Muscle layer of colon (tissue), 2 donors: ENCODE results near the gene PPP6C.
"Not testable (repeated sequence)": the region's sequence is repeated elsewhere in the genome, so short reads cannot be mapped to it uniquely, and the experiment has no call there.

Experiments
- H3K27ac ChIP-seq: one replicate; pipeline ENCODE4 v1.7.0; 2013; ENCODE audit warnings: low read depth, mild to moderate bottlenecking, low read length, moderate library complexity
- H3K27me3 ChIP-seq, 2 donors: one replicate each; pipeline ENCODE4 v1.7.0; 2013; ENCODE audit warnings: low read length in 2 of 2, mild to moderate bottlenecking in 2 of 2; ENCODE audit not compliant: insufficient read depth in 2 of 2, control insufficient read depth in 1 of 2
- H3K36me3 ChIP-seq: one replicate; pipeline ENCODE4 v1.7.0; 2013; ENCODE audit warnings: mild to moderate bottlenecking, low read length; ENCODE audit not compliant: insufficient read depth
- H3K4me1 ChIP-seq: one replicate; pipeline ENCODE4 v1.7.0; 2013; ENCODE audit warnings: mild to moderate bottlenecking, low read length; ENCODE audit not compliant: insufficient read depth
- H3K4me3 ChIP-seq, 2 donors: one replicate each; pipeline ENCODE4 v1.7.0; 2013; ENCODE audit warnings: low read length in 2 of 2, low read depth in 1 of 2, mild to moderate bottlenecking in 1 of 2, moderate library complexity in 1 of 2
- H3K9ac ChIP-seq: one replicate; pipeline ENCODE4 v1.7.0; 2013; ENCODE audit warnings: low read length
- H3K9me3 ChIP-seq: one replicate; pipeline ENCODE4 v1.7.0; 2013; ENCODE audit warnings: mild to moderate bottlenecking, low read length
- donor health status: abdominal sarcoma.
- donor health status: Adenocarcinoma of cecum.

Gene PPP6C

DNA sequence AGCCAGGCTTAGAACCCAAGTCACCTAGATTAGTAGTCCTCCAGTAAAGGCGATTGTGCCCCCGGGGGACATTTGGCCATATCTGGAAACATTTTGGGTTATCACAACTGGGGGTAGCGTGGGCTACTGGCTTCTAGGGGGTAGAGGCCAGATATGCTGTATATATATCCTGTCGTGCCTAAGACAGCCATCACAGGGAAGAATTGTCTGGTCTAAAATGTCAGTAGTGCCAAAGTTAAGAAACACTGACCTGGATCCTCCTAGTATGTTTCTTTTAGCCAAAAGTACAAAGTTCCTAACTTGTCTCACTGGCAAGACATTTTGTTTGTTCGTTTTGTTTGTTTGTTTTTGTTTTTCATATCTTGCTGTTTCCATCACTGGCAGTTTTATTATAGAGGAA is 24.6 kb upstream of the PPP6C start:
- peaks cover 21% of the 10 kb centered on the region for H3K36me3 ChIP-seq
- no peaks in the 10 kb centered on the region for H3K4me1 ChIP-seq
- H3K27me3 ChIP-seq = no peaks in the 10 kb centered on the region
- H3K9ac ChIP-seq = no peak overlapping the region
- no peak overlapping the region for H3K4me3 ChIP-seq
- H3K27ac ChIP-seq = no peak overlapping the region
- H3K9me3 ChIP-seq = no peaks in the 10 kb centered on the region

DNA sequence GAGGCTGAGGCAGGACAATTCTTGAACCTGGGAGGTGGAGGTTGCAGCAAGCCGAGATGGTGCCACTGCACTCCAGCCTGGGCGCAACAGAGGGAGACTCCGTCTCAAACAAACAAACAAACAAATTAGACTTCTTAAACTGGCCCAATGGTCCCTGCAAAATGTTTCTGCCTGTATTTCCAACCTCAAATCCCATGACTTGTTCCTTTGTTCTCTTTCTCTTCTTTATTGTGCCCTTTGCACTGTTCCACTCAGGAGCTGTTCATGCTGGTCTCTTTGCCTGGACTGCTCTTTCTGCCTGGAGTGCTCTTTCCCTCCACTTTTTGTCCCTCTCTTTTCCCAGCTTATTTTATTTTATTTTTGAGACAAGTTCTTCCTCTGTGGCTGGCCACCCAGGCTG is 14.9 kb upstream of the PPP6C start:
- H3K9ac ChIP-seq = no peak overlapping the region
- H3K4me1 ChIP-seq = peaks cover 7% of the 10 kb centered on the region
- no peaks in the 10 kb centered on the region for H3K27me3 ChIP-seq
- H3K27ac ChIP-seq = no peak overlapping the region
- no peaks in the 10 kb centered on the region for H3K9me3 ChIP-seq
- H3K36me3 ChIP-seq = peaks cover 43% of the 10 kb centered on the region
- H3K4me3 ChIP-seq = no peak overlapping the region

DNA sequence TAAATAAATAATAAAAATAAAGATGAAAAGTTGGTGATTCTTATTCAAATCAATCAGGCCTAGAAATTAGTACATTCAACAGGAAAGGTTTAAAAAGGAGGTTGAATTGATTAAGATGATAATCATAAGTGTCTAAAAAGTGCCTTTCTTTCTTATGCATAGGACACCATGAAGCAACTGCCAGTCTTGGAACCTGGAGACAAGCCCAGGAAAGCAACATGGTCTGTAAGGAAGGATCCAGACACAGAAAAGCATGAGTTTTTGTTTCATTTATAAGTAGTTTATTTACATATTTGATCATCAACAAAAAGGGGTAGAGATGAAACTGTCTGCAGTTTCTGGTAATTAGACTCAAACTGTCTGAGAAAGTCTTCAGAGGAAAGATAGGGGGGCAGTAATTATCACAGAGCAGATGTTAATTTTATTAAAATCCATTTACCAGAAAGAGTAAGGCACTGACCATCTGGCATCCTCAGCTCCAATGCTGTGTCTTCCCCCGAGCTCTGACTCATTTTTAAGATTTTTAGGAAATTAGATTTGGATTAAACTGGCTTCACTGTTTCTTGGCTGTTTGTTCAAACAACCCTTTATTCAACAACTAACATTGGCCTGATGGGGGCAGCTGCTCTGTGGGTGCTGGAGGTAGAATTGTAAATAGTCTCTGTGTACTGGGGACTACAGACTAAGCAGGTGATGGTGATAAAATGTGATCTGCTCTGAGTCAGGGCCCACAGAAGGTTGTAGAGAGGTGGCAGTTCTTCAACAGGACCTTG is 13.4 kb upstream of the PPP6C start:
- no peaks in the 10 kb centered on the region for H3K9me3 ChIP-seq
- H3K27me3 ChIP-seq = no peaks in the 10 kb centered on the region
- H3K4me1 ChIP-seq = peaks cover 7% of the 10 kb centered on the region
- peaks cover 37% of the 10 kb centered on the region for H3K36me3 ChIP-seq
- H3K4me3 ChIP-seq = no peak overlapping the region
- H3K27ac ChIP-seq = no peak overlapping the region
- H3K9ac ChIP-seq = no peak overlapping the region

DNA sequence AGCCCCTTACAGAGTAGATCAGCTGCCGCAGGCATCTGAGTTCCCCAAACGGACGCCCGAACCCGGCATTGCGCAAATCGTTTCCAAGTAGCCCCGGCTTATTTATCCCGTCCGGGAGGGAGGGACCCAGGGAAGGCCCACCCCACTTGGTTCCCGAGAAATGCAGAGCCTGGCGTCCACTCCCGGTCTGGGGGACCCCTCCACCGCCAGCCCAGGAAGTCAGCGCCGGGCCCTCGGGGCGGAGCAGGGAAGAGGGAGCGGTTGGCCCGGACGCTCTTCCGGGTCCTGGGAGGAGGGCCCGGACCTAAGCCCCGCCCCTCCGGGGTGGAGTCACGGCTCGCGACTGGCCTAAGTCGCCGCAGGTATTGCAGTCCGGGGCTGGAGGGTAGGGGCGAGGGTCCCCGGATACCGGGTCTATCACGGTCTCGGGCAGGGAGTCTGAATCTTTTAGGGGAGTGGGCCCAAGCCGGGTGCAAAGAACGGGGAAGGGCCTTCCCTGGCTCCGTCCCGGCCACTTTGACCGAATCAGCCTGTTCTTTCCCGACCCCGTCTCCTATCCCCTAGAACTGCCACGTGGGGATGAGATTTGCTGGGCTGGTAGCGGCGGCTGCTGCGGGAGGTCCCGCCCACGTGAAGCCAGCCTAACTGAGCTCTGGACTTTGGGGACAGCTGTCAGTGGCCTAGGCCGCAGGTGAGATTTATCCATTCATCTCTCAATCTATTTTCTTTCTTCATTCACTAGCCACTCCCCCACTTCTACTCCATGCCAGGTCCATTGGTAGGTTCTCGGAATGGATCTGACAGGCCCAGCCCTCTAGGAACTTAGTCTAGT is 10.8 kb upstream of the PPP6C start, which contains the start of gene RABEPK:
Gene RABEPK (plus strand): TSS at position 327 of the 832 bp plus-strand sequence. CDS start 2,472 bp downstream, outside the sequence.
- Histone ChIP-seq H3K9ac (no peak within 1 kb of the TSS), H3K4me1 (peaks cover 7% of the 10 kb centered on the region)

DNA sequence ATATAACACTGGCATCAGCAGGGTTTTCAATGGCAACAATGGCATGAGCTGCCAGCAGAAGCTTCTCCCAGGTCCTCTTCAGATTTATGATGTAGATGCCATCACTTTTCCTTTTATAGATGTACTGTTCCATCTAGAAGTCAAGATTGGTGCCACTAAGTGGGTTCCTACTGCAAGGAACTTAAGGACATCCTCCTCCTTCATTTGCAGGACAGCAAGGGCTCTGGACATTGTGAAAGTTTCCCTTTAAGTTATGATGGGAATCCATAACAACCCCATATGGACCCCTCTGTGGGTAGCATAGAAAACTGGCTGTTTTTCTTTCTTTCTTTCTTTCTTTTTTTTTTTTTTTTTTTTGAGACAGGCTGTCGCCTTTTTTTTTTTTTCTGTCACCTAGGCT is 6.0 kb upstream of the PPP6C start:
- not testable (repeated sequence) for H3K9me3 ChIP-seq, H3K27ac ChIP-seq, H3K9ac ChIP-seq, H3K4me3 ChIP-seq, H3K36me3 ChIP-seq, H3K4me1 ChIP-seq, H3K27me3 ChIP-seq

More for the DNA sequence above, 10.8 kb upstream of the PPP6C start, which contains the start of gene RABEPK:
- Histone ChIP-seq H3K27me3 (no peaks in the 10 kb centered on the region), H3K9me3 (no peaks in the 10 kb centered on the region), H3K4me3 (peak within 1 kb of the TSS; percentile 69 to 93), H3K36me3 (peaks cover 16% of the 10 kb centered on the region), H3K27ac (peak within 1 kb of the TSS; percentile 97)

DNA sequence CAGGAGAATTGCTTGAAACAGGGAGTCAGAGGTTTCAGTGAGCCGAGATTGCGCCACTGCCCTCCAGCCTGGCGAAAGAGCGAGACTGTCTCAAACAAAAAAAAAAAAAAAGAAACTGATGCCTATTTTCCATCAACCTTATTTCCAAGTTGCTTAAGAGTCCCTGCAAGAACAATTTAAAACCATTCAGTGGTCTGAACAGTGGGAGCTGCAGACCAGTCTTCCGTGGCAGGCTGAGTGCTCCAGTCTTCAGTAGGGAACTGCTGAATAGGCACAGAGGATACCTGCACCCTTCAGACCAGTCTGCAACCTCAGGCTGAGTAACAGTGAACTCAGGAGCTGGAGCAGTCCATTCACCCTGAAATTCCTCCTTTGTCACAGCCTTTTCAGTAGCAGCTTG is 4.9 kb upstream of the PPP6C start:
- H3K4me3 ChIP-seq, H3K9me3 ChIP-seq, H3K27me3 ChIP-seq, H3K27ac ChIP-seq, H3K9ac ChIP-seq, H3K36me3 ChIP-seq: not testable (repeated sequence)
- peaks cover 11% of the 10 kb centered on the region for H3K4me1 ChIP-seq

DNA sequence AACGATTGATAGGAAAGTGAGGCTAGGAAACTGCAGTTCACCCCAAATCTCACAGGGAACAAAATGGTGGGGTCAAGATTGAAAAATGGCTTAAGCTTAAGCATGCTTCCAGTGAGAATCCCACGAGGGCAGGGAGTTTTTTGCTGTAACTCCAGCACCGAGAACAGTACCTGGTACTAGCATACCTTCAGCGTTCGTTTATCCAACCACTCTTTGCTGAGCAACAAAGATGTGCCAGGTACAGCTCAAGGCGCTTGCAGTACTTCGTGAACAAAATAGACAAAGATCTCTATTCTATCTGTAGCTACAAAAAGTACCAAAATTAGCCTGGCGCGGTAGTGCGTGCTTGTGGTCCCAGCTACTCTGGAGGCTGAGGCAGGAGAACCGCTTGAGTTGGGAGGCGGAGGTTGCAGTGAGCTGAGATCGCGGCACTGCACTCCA is 778 bp upstream of the PPP6C start:
- peaks cover 21% of the 10 kb centered on the region for H3K4me1 ChIP-seq
- H3K9me3 ChIP-seq = no peaks in the 10 kb centered on the region
- peak overlapping the region; percentile 95 for H3K9ac ChIP-seq
- no peaks in the 10 kb centered on the region for H3K27me3 ChIP-seq
- peak overlapping the region; percentile 89 to 94 for H3K4me3 ChIP-seq
- H3K27ac ChIP-seq = peak overlapping the region; percentile 70
- H3K36me3 ChIP-seq = no peaks in the 10 kb centered on the region

DNA sequence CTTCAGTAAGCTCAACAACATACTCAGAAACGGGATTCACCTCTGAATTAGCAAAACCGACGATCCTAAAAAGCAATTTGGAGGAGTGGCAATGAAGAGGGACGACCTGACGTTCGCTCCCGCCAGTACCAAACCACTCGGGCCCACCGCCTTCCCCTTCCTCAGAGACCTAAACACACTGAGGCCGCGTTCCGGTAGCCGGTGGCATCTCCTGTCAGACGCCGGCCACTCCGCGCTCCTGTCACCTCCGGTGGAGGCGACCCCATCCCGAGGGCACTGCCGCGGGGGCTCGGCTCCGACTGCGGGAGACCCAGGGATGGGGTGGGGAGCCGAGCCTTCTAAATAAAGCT is 617 bp downstream of the PPP6C start:
- H3K9ac ChIP-seq = peak overlapping the region; percentile 96
- H3K27me3 ChIP-seq = no peaks in the 10 kb centered on the region
- H3K36me3 ChIP-seq = no peaks in the 10 kb centered on the region
- H3K4me1 ChIP-seq = peaks cover 21% of the 10 kb centered on the region
- no peaks in the 10 kb centered on the region for H3K9me3 ChIP-seq
- peak overlapping the region; percentile 93 for H3K27ac ChIP-seq
- peak overlapping the region; percentile 89 to 94 for H3K4me3 ChIP-seq

DNA sequence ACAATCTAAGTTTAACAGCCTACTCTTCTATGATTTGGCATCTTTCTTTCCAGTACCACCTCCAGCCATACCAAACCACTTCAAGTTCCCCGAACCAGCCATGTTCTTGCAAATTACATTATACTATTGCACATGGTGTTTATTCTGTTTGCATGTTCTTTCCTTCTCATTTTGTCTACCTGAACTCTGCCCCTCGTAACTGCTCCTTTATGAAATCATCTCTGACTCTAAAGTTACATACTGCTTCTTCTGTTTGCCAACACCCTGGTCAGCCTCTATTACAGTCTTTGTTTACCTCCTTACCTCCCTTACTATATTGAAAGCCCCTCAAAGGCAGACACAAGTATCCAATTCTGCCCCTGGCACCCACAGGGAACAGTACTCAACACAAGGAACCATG is 6.0 kb downstream of the PPP6C start:
- peaks cover 10% of the 10 kb centered on the region for H3K4me1 ChIP-seq
- H3K27ac ChIP-seq = no peak overlapping the region
- H3K27me3 ChIP-seq = no peaks in the 10 kb centered on the region
- no peaks in the 10 kb centered on the region for H3K36me3 ChIP-seq
- no peak overlapping the region for H3K4me3 ChIP-seq
- H3K9ac ChIP-seq = no peak overlapping the region
- no peaks in the 10 kb centered on the region for H3K9me3 ChIP-seq

DNA sequence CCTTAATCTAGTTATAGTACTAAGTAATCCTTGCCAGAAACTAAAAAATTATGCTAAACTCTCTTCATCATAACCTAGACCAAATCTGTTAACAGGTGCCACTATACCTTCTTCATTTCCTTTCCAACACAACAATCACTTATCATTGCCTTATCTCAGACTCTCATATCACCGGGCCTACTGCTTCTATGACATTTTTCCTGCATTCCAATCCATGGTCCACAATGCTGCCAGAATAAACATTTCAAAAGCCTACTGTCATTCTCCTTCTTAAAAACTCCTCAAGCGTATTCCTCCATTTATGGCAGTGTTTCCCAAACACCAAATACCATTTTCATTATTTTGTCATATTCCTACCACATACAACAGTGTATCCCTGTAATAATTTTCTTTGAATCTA is 6.5 kb downstream of the PPP6C start:
- no peak overlapping the region for H3K4me3 ChIP-seq
- H3K4me1 ChIP-seq = peaks cover 10% of the 10 kb centered on the region

DNA sequence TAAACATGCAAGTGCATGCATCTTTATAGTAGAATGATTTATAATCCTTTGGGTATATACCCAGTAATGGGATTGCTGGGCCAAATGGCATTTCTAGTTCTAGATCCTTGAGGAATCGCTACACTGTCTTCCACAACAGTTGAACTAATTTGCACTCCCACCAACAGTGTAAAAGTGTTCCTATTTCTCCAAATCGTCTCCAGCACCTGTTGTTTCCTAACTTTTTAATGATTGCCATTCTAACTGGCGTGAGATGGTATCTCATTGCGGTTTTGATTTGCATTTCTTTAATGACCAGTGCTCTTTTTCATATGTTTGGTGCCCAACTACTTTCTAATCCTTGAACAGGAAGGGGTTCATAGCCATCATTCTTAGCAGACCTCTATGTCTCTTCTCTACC is 7.8 kb downstream of the PPP6C start:
- H3K27ac ChIP-seq = not testable (repeated sequence)

More for the DNA sequence above, 6.5 kb downstream of the PPP6C start:
- Histone ChIP-seq H3K36me3 (no peaks in the 10 kb centered on the region), H3K9me3 (no peaks in the 10 kb centered on the region), H3K9ac (no peak overlapping the region), H3K27ac (no peak overlapping the region), H3K27me3 (no peaks in the 10 kb centered on the region)

More for the DNA sequence above, 7.8 kb downstream of the PPP6C start:
- H3K36me3 ChIP-seq, H3K9me3 ChIP-seq, H3K4me1 ChIP-seq, H3K9ac ChIP-seq, H3K27me3 ChIP-seq, H3K4me3 ChIP-seq: not testable (repeated sequence)
